NCI-H1092 (cell line): ENCODE data around the gene TECTB.

Source experiments
- DNase-seq: peaks from one replicate; lab custom pipeline; 2025; lab: John Stamatoyannopoulos, UW

TECTB gene

DNA sequence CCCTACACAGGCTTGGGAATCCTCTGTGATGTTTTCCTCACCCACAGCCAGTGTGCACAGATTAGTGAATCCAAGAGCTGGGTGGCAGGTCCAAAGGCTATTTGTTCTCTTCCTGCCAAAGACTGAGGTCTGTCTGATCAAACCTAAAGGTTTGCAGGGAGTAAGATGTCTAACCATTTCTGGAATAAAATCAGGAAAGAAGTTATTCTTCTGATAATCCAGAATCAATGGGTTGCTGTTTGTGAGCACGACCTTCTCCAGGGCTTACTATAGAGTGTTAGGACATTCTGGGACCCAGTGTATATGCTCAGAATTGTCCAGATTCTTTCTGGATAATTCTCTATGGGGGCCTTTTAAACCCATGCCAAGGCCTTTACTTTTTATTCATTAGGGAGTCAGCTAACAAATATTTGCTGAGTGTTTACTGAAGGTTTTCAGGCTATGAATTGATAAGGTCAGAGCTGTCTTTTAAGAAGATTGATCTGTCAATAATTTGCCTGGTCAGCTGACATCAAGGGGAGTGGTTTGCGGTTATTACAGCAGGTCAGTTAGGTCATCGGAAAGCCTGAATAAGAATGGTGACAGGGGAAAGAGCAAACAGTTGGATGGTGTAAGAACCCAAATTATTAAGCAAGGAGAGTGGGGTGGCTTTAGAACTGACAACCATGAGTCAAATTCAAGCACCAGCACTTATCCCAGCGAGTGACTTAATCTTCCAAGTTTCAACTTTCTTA, 7.5 kb upstream of the TECTB start:
- no peak for DNase-seq

DNA sequence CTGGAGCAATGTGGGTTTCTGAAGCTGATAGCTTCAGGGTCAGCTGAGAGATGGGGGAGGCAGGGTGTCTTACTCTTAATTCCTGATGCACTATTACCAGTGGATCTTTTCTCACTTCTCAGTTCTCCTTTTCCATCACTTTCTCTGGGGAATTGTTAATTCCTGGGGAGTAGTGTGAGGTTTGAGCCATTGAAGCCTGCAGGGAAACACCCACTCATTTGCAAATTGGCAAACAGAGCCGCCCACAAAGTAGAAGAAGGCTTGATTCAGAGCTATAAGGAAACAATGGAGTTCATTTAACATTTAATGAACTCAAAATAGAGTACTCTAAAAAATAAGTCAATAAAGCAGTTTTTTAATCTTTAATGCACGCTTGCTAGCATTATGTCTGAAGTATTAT, 4.3 kb upstream of the TECTB start:
- no peak for DNase-seq

DNA sequence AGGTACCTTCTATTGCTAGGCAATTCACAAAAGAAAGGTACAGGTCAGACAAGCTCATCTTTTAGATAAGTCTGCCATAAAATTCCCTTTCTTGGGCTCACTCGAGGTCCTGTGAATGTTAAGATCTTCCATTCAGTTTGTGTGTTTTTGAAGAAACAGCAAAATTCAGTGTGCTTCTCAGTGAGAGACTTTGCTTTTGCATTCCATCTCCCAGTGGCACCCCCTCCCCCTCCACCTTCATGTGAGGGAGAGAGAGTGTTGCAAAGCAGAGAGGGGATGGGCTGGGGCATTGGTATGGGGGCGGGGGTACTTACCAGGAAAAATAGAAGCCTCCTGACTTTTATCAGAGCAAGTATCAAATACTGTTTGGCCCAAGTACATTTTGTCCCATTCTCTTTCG, 3.8 kb upstream of the TECTB start:
- no peak for DNase-seq

DNA sequence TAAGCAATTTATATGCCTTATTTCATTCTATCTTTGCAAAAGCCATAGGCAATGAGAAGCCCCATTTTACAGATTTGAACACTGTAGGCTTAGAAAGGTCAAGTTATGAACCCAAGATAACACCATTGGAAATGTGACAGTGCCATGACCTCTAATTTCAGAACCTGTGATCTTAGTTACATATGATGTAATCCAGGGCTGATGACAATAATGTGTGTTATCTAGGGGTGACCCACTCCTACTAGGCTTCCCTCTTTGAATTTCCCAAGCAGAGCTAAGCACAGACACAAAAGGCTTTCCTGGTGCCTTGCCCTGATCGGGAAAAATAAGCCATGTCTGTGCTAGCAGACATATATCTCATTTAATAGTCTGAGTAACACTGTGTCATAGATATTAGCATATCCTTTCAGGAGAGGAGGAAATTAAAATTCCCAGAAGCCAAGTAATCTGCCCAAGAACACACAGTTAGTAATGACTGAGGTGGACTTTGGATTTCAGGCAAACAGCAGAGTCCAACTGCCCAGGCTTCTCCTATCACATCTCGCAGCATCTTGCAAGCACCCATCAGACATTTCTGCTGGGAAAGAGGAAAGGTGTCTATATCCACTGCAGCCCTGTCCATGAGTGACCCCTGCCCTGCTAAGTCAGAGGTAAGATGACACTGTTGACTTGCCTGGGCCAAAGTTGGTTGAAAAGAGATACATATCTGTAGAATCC, 2.8 kb upstream of the TECTB start:
- no peak for DNase-seq

DNA sequence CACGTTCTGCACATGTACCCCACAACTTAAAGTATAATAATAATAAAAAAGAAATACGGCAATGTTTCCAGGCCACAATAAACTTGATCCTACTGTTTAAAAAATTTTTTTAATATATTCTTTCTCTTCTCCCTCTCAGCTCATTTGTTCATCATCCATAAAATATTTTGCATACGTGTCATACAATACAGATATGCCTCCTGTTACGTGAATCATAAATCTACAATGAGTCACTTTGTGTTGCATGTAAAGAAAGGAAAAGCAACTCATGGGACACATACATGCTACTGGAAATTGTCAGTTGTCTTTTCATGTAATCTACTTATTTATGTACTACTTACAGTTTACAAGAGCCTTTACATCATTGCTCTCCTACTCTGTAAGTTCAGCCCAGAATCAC, 1.1 kb upstream of the TECTB start:
- DNase-seq: no peak

DNA sequence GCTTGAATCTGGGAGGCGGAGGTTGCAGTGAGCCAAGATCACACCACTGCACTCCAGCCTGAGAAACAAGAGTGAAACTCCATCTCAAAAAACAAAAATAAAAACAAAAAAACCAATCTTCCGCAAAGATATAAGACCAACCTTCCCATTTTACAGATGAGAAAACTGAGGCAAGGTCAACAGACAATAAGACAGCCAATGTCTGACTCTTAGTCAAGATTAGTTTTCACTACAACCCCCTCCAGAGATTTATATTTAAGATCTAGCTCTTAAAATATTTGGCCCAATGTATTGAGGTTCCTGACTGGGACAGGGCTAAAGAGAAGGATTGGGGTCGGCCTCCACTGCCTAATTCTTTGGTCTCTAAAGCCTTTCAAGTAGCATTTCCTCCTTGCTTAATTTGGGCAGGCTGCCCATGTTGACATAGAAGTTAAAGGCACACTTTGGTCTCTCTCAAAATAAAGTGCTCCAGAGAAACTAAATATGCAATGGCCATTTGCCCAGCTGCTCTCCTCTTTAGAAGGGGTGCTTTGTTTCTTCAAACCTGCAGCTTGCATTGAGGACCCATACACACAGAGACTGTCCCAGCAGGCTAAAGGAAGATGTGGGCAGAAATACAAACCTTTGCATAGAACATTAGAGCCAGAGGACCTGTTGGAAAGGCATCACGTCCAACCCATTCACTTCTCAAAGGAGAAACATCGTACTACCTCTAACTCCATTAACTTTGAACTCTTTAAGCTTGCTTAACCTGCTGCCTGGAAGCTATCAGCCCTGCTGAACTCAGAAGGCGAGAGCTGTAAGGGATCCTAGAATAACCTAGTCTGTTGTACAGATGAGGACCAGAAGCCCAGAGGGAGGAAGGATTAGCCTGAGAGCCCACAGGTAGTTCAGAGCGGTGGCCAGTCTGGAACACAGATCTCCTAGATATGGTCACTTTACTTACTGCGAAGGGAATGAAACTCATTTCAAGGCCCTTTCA, 3.9 kb downstream of the TECTB start:
- no peak for DNase-seq

DNA sequence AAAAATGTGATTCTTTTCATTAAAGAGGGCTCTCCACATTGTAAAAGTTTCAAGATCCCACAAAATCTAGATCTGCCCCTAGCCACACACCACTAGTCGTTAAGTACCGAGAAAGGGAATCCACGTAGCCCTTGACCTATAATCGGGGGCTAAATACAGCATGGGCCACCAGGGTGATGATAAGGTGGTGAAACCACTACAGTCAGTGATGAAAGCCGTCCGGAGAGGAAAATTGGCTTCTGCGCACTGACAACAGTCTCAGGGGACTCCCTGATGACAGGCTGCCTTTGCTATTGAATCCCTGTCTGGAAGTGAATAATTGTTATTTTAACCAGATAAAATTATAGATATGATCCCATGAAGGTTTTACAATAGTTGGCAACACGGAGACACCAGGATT, 4.6 kb downstream of the TECTB start:
- no peak for DNase-seq

DNA sequence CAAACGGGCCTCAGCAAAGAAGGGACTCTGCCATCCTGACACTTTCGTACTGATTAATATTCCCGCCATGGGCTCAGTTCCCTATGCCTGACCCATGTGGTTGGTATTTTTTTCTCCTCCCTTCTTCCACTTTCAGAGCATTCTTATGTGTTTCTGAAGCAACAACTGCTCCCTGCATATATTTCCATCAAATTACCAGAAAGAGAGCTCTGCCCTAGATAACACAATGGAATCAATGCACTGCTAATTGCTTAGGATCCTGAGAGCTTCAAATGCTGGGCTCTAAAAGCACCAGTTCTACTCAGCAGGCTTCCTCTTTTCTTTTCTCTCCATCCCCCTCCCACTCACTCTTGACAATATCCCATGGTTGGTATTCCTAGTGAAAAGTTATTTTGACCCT, 5.3 kb downstream of the TECTB start:
- DNase-seq: no peak

DNA sequence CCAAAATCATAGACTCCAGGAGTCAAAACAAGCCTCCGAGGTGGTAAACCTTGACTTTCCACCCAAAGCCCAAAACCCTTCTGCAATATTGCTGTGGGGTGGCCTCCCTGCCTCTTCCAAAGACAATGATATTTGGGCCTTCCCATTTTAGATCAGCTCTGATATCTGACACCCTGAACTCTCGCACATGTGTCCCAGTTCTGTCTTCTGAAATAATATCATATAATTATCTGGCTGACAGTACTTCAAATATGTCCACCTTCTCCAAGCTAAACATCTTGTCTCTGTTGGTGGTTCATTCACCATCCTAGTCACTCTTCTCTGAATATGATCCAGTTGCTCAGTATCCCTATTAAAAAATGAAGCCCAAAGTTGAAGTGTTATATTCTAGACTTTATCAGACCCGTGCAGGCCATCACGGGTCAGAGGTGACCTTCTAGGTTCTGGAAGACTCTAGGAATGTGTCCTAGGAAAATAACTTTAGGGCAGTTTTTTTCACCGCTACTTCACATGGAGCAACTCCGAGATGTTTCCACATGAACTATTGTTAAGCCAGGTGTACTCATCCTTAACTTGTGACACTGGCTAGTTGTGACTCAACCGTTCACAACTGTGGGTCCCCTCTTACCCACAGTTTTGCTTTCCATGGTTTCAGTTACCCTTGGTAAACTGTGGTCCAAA, 6.3 kb downstream of the TECTB start:
- DNase-seq: no peak

DNA sequence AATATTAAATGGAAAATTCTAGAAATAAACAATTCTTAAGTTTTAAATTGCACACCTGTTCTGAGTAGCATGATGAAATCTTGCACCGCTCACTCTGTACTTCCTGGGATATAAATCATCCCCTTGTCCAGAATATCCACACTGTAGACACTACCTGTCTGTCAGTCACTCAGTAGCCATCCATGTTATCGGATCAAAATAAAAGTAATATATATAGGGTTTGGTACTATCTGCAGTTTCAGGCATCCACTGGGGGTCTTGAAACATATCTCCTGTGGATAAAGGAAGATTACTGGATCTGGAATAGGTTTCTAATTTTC, 6.8 kb downstream of the TECTB start:
- no peak for DNase-seq

DNA sequence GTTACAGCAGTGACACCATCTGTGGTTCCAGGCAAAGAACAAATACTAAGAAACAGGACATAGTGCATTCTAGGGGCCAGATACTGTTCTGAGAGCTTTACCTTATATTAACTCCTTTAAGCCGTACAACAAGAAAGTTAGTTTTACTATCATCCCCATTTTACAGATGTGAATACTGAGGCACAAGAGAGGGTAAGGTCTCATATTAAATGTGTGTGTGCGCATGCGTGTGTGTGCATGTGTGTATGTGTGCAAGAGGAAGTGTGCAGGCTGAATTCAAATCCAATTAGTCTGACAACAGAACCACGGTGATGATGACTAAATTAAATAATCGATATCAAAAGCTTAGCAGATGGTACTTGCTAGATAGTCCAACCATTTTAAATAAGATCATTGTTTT, 11.0 kb downstream of the TECTB start:
- DNase-seq: no peak

DNA sequence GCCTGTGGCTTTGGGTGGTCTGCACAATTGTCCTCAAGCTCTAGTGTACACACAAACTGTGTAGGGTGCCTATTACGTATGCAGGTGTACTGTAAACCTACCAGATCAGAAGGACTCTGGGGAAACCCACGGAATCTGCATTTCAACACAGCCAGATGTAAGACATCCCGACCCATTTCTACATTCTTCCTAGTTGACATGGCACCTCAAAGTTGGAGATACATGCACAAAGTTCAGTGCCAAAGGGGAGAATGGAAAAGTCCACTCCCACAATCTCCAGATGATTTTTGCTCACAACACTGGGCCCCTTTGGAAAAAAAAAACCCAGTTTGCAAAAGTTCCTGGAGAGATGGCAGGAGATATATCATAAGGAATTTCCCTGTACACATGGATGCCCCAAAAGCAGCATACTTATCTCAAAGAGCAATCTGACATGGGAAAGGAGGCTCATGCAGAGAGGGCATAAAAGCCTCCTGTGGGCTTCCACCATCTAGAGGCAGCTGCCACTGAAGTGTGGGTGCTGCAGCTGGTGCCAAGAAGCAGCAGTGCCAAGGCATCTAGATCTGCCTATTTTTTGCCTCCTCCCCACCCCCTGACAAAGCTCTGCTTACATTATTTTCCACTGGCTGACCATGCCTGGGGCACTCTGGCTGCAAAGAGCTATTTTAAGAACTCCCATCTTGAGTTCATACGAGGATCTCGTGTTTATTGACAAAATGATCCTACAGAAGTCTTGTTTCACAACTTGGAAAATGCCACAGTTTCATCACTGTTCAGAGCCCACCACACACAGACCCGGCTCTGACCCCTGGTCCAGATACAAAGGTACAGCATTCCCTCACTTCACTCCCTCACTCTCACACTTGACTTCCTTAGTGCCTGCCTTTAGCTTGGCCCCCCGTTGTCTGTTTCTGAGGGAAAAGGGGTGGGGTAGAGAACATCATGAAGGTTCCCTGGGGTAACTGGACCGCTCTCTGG, 12.9 kb downstream of the TECTB start:
- no peak for DNase-seq

DNA sequence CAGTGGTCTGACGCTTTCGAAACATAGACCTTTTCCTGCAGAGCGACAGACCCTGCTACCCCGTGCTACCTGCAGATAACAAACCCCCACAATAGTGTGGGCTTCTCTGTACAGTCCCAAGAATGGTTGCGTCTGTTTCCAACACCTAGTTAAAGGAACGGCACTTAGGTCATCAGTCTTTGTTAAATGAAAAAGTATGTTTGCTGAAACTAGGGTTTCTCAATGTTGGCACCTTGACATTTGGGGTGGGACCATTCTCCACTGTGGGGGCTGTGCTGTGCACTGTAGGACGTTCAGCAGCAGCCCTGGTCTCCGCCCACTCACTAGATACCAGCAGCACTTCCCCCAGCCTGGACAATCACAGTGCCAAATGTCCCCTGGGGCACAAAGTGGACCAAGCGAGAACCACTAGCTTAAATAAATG, 13.7 kb downstream of the TECTB start:
- DNase-seq: no peak

DNA sequence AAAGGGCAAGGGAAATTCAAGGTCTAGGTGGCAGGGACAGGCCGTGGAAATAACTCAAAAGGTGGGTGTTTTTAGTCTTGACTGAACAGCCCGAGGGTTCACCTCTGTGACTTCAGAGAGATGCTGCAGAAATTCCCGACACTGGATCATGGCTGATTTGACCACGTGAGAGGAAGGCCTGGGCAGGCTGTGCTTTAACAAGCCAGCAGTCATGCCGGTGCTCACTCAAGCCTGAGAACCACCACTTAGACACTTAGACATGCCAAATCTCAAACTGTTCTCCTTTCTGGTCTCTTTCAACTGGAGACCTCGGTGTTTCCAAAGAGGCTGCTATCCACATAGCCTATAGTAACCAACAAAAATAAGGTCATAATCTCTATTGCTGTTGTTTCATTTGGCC, 15.4 kb downstream of the TECTB start:
- DNase-seq: no peak

DNA sequence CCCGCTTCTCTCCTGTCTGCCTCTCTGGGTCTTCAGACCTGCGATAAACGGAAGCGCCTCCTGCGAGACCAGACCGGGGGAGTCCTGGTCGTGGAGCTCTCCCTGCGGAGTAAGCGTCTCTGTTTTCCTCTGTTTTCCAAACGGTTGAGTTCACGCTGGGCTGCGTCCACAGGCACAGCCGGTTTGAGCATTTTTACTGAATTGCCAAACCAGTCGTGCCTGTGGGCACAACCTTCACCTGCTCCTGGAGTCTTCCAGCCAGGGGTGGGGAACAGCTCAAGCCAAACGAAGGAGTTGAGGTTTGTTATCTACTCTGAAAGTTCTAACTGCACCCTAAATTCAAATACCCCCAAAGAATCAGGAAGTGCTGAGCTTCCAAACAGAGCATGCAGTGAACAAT, 16.3 kb downstream of the TECTB start:
- DNase-seq: no peak

DNA sequence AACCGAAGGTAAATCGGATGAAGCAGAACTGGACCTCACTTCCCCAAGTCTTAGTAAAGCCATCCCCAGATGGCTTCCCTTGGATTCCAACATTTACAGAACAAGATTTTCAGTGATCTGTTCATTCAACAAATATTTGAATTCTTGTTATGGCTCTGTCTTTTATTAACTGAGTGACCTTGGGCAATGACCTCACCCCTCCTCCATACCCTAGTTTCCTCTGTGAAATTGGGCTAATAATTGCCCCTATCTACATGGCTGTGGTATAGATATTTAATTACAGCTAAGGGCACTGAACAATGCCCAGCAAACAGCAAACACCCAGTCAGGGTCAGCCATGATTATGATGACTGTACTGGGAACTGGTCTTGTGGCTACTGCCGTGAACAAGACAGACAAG, 19.1 kb downstream of the TECTB start:
- no peak for DNase-seq

DNA sequence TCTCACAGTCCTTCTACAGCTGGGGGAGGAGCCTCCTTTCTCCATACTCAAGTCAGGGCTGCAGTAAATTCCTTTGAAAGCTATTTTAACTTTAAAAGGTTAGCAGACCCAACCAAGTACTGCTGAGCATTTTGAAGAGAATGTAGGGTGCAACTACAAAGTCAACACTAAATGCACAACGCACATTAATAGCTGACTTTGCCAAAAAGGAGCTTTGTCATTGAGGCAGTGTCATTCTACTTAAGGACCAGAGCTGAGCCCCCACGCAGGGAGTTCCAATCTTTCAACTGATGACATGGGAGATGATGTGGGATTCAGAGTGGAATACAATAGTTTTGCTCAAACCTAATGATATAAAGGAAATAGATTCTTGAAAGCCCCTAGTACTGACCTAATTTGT, 20.3 kb downstream of the TECTB start:
- DNase-seq: no peak

DNA sequence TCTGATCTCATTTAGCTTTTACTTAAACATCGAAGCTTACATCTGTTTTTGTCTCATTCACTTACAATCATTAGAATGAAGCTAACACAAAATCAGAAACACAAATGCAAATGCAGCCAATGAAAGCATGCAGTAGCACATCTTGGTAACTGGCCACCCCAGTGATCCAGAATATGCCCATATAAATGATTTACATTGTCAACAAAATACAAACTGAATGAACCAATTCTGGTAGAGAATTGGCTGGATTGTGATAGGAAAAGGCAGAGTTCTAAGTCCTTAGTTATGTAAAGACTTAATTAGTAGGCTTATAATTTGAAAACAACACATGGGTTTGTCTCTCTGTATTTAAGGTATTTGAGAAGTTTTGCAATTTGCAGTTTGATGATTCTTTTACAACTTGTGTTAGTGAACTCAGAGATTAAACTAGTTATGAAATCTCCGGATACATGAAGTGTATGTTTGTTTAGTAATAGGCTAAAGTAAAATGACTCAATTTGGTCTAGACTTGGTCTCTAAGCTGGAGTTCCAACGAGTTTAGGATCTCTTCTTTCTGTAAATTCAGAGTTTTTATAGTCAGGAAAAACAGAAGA, 21.2 kb downstream of the TECTB start:
- no peak for DNase-seq

DNA sequence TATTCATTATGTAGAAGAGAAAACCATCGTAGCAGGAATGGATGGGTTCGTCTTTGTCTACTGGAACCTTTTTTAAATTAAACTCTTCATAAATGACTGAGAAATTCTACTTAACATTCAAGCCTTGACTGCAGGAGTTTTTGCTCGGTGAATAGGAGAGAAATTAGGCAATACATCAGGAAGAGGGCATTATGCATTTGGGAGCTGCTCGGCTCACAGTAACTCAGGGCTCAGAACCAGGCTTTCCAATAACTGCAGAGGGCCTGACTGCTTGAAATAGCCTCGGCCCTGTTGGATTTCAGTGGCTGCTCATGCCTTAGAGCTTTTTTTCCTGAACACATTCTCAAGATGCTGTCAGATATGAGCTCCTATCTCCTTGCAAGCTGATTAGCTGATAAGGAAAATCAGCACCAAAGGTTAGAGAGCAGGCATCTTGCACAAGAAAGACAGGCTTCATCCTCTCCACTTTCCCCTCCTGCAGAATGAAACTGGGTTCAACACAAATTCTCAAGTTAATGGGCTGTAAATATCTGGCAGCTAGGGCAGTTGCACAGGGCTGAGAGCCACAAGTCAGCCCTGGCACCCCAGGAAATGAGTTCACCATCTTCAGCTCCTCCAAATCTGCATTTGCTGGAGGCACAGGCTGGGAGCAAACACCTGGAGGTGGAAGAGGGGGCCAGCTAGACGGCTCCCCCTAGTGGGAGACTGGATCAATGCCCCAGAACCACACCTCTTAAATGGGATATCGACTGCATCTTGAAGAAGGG, 24.3 kb downstream of the TECTB start:
- no peak for DNase-seq

DNA sequence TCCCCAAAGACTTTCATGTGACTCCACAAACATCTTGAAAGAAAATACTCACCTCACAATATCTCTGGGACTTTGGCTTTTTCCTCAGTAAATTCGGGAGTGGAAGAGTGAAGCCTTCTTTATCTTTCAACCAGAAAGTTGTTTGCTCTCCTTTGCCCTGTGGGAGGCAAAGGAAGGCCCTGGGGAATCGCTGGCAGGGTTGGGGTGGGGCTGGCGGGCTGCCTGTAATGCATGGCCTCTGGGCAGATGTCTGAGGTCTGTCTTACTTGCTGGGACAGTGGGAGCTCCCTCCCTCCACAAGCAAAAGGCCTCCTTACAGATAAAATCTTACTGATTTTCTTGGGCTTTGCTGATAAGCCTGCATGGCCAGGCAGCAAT, 24.9 kb downstream of the TECTB start:
- DNase-seq: no peak
